GM20000 (cell line): ENCODE measurements around the gene IL18RAP.

Experiments
- DNase-seq: peaks from one replicate; pipeline ENCODE4 v3.0.0; 2012; ENCODE audit warnings: low spot score
- TF ChIP-seq, protein P1 (sequence below): IDR thresholded peaks from 2 replicates; pipeline ENCODE4 v1.5.1; 2012; ENCODE audit warnings: mild to moderate bottlenecking, control low read depth; ENCODE audit errors: extremely low read depth, missing control alignments

IL18RAP gene

GRCh38 chr2:102439065-102439695, 16.2 kb downstream of the IL18RAP start:
- no peak for DNase-seq
- TF ChIP-seq, protein P1, sequence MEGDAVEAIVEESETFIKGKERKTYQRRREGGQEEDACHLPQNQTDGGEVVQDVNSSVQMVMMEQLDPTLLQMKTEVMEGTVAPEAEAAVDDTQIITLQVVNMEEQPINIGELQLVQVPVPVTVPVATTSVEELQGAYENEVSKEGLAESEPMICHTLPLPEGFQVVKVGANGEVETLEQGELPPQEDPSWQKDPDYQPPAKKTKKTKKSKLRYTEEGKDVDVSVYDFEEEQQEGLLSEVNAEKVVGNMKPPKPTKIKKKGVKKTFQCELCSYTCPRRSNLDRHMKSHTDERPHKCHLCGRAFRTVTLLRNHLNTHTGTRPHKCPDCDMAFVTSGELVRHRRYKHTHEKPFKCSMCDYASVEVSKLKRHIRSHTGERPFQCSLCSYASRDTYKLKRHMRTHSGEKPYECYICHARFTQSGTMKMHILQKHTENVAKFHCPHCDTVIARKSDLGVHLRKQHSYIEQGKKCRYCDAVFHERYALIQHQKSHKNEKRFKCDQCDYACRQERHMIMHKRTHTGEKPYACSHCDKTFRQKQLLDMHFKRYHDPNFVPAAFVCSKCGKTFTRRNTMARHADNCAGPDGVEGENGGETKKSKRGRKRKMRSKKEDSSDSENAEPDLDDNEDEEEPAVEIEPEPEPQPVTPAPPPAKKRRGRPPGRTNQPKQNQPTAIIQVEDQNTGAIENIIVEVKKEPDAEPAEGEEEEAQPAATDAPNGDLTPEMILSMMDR = no peak

GRCh38 chr2:102442967-102443828, 20.2 kb downstream of the IL18RAP start:
- TF ChIP-seq, protein P1 = peak; percentile 70
- peak; percentile 31 for DNase-seq

DNA sequence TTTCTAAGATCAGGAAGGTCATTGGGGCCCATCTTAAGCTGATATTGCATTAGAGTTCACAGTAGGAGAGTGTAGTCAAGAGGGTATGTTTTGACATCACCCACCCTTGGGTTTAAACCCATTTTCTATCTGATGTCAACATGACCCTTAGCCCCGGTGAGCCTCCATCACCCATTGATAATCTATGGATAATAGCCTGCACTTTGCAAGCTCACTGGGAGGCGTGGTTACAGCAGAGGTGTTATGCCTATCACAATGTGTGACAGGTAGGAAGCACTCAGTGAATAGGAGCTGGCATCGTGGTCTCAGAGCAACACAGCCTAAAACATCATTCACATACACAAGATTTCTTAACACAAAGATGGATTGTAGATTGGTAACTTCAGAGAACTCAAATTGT, 21.3 kb downstream of the IL18RAP start:
- no peak for DNase-seq
- TF ChIP-seq, protein P1 = no peak

DNA sequence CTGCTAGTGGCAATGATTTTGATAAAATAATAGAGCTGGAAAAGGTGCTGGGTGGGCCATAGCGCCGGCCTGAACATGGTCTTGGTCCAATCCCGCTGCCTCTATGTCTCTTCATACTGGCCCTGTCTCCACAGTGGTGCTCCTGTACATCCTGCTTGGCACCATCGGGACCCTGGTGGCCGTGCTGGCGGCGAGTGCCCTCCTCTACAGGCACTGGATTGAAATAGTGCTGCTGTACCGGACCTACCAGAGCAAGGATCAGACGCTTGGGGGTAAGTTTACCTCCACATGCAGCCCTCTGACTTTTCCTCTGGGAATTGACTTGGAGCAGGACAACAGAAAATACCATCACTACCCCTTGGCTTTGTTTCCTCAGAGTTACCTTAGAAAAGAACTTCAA, 24.0 kb downstream of the IL18RAP start:
- TF ChIP-seq, protein P1 = no peak
- DNase-seq = no peak

DNA sequence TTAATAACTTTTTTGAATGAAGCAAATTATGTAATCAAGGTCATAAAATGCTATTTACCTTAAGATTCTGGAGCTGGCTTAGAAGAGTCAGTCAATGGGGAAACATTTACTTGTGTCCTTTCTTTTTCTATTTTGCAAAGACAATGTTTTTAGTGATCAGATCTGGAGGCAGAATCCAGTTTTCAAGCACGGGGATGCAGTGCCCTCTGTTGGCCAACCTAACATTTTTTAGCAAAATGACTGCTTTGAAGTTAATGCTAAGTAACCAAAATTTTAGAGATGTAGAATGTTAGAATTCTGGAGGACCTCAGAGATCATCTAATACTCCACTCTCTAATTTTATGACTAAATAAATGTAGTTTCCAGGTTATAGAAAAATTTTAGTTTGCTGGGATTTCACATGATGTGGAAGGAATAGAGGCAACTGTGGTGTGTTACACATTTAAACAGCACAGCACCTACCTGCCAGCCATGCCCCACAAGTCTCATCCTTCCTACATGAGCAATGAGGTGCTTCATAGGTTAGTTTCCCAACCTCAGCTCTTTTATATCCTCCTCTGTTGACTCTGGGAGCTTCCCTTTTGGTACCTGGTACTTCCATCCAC, 26.5 kb downstream of the IL18RAP start:
- TF ChIP-seq, protein P1 = peak; percentile 56
- DNase-seq = peak; percentile 46

DNA sequence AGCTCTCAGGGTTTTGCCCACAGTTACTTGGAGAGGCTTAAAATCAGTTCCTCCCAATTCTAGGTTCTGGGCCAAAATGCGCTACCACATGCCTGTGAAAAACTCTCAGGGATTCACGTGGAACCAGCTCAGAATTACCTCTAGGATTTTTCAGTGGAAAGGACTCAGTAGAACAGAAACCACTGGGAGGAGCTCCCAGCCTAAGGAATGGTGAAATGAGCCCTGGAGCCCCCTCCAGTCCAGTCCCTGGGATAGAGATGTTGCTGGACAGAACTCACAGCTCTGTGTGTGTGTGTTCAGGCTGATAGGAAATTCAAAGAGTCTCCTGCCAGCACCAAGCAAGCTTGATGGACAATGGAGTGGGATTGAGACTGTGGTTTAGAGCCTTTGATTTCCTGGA, 29.0 kb downstream of the IL18RAP start:
- no peak for DNase-seq
- TF ChIP-seq, protein P1 = no peak

DNA sequence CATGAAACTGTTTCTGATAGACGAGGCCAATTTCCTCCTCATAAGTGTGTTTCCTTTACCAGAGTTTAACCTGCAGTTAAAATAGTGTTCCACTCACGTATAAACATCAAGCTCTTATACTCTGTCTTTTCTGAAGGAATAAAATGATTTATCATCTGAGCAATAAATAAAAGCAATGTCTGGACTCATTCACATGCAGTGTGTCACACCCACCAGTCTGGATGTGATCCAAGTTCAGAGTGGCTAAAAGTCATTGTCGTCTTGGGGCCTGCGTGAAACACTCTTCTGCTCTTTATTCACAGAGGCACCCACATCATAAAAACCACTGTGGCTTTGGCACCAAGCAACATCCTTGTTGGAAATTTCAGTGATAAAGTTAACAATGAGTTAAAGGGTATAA, 30.5 kb downstream of the IL18RAP start:
- DNase-seq = no peak
- TF ChIP-seq, protein P1 = no peak
